Right lobe of liver (tissue), 6 donors: Measurements from ENCODE around the gene MRGPRX4. TPM values are rescaled to one million over a fixed set of nuclear protein-coding genes. Genes with fewer than 3 reads are reported as not detected.

Source experiments
- ATAC-seq, 4 donors: fragments of 200-7000 bp; cut with Tn5 transposase; one replicate each; pipeline ENCODE4 v1.9.1; 2020; ENCODE audit warnings: mild to moderate bottlenecking in 4 of 4, moderate library complexity in 4 of 4
- DNase-seq, 3 donors: peaks; one replicate each; pipeline ENCODE4 v3.0.0-alpha.2; 2020
- H3K27ac ChIP-seq, 3 donors: fragments of 200-600 bp; one replicate each; pipeline ENCODE4 v1.8.0; 2022
- H3K27me3 ChIP-seq, 2 donors: fragments of 200-600 bp; one replicate each; pipeline ENCODE4 v1.8.0; 2022
- H3K36me3 ChIP-seq, 4 donors: fragments of 200-600 bp; sonication (generic) in 1 of 4; one replicate each; pipeline versions ENCODE4 v1.5.1 to v1.8.0; 2017 to 2022; ENCODE audit warnings: control low read depth in 1 of 4
- H3K4me1 ChIP-seq, 4 donors: fragments of 200-600 bp; sonication (generic) in 1 of 4; one replicate each; pipeline versions ENCODE4 v1.5.1 to v1.8.0; 2017 to 2022; ENCODE audit warnings: control low read depth in 1 of 4
- H3K4me3 ChIP-seq, 3 donors: fragments of 200-600 bp; one replicate each; pipeline ENCODE4 v1.8.0; 2022
- H3K9me3 ChIP-seq, 4 donors: fragments of 200-600 bp; sonication (generic) in 1 of 4; one replicate each; pipeline versions ENCODE4 v1.5.1 to v1.8.0; 2017 to 2022; ENCODE audit warnings: control low read depth in 1 of 4
- POLR2A ChIP-seq: fragments of 450-650 bp; IDR thresholded peaks from one replicate; pipeline ENCODE4 v1.6.1; 2017; ENCODE audit warnings: antibody characterized with exemption, mild to moderate bottlenecking
- WGBS: methylation state at CpG from one replicate; pipeline ENCODE4 v1.1.6; 2018; ENCODE audit warnings: low coverage, low lambda C conversion rate; ENCODE audit not compliant: insufficient coverage; ENCODE audit errors: missing lambda C conversion rate; 5-methylcytosine and 5-hydroxymethylcytosine counted together
- intact Hi-C, 2 donors: fragments of 100-400 bp; cut with DNase I; formaldehyde crosslinking; loops; one replicate each; pipeline versions ENCODE4 v1.11.2 to v1.14.1; 2022
- total RNA-seq, 6 experiments: library from RNA; depleted of rRNA in 2 of 6; stranded (reverse); fragments of >200 nt in 2 of 6; fragmentation: NEBNext Ultra II Directional in 3 of 6; extraction: Animal tissue kit (Norgen Biotek cat#: 25700) in 3 of 6; gene quantifications; one replicate each; pipeline versions ENCODE4 v1.1.0 to v1.2.4, GENCODE V29; 2016 to 2023
- TF ChIP-seq, protein P1 (sequence below), 4 donors: fragments of 200-600 bp in 3 of 4; fragments of 450-650 bp in 1 of 4; IDR thresholded peaks; one replicate each; pipeline versions ENCODE4 v1.5.1 to v1.8.0; 2016 to 2022; ENCODE audit warnings: antibody characterized with exemption in 4 of 4, mild to moderate bottlenecking in 2 of 4
- donor health status: DM: no; HTN: yes; CAD: no.
- donor health status: DM: no; HTN: no; CAD: no.
- donor health status: DM: no; HTN: no; CAD: no.
- donor health status: DM: no; HTN: yes; CAD: no.
- donor health status: DM: no; HTN: yes; CAD: no.

The MRGPRX4 gene
- total RNA-seq, 6 experiments from 2014 or later, result not detected

DNA sequence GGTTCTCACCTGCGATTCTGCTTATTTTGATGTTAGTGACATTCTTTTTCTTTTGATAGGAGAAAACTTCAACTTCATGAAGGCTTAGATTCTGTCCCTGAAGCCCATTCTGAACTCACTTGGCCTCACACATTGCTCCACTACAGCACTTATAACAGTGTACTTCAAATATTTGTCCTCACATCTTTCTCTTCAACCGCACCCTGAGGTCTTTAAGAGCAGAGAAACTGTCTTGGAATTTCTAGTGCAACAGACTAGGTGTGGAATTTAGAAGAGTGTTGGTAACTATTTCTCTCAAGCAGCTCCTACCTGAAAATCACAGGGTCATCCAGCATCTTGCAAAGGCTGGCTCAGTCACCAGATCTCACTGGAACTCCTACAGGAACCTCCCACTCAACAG, 32.5 kb upstream of the MRGPRX4 start:
- TF ChIP-seq, protein P1, sequence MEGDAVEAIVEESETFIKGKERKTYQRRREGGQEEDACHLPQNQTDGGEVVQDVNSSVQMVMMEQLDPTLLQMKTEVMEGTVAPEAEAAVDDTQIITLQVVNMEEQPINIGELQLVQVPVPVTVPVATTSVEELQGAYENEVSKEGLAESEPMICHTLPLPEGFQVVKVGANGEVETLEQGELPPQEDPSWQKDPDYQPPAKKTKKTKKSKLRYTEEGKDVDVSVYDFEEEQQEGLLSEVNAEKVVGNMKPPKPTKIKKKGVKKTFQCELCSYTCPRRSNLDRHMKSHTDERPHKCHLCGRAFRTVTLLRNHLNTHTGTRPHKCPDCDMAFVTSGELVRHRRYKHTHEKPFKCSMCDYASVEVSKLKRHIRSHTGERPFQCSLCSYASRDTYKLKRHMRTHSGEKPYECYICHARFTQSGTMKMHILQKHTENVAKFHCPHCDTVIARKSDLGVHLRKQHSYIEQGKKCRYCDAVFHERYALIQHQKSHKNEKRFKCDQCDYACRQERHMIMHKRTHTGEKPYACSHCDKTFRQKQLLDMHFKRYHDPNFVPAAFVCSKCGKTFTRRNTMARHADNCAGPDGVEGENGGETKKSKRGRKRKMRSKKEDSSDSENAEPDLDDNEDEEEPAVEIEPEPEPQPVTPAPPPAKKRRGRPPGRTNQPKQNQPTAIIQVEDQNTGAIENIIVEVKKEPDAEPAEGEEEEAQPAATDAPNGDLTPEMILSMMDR (IDR thresholded peaks at IDR 0.05), result no peak
- no peak for TF ChIP-seq POLR2A
- intact Hi-C loops, result no loop called here
- Histone ChIP-seq H3K4me1 (no peaks in the 10 kb centered on the region), H3K27me3 (no peaks in the 10 kb centered on the region), H3K9me3 (no peaks in the 10 kb centered on the region), H3K27ac (no peak overlapping the region), H3K4me3 (no peak overlapping the region), H3K36me3 (no peaks in the 10 kb centered on the region)
- DNase-seq (no peak), ATAC-seq (no peak)
- 94% methylated on average over 2 of the region's 2 CpGs for WGBS

DNA sequence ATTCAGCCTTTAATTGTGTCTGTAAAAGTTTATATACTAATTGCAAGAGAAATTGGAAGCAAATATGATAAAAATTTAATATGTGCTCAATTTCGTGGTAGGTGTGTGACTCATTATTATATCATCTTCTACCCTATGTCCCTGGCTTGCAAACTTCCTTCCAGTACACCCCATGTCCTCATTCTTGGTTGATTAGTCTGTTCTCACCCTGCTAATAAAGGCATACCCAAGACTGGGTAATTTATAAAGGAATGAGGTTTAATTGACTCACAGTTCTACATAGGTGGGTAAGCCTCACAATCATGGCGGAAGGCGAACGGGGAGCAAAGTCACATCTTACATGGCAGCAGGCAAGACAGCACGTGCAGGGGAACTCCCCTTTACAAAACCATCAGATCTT, 28.4 kb upstream of the MRGPRX4 start:
- H3K4me1 ChIP-seq, result no peaks in the 10 kb centered on the region
- H3K27me3 ChIP-seq, result no peaks in the 10 kb centered on the region
- TF ChIP-seq, protein P1 (IDR thresholded peaks at IDR 0.05), result no peak
- no peak for TF ChIP-seq POLR2A
- ATAC-seq (no peak), DNase-seq (no peak)
- H3K9me3 ChIP-seq, result no peaks in the 10 kb centered on the region
- H3K27ac ChIP-seq, result no peak overlapping the region
- intact Hi-C loops, result no loop called here
- H3K36me3 ChIP-seq, result no peaks in the 10 kb centered on the region
- no peak overlapping the region for H3K4me3 ChIP-seq
- 67% methylated on average over 4 of the region's 5 CpGs for WGBS

DNA sequence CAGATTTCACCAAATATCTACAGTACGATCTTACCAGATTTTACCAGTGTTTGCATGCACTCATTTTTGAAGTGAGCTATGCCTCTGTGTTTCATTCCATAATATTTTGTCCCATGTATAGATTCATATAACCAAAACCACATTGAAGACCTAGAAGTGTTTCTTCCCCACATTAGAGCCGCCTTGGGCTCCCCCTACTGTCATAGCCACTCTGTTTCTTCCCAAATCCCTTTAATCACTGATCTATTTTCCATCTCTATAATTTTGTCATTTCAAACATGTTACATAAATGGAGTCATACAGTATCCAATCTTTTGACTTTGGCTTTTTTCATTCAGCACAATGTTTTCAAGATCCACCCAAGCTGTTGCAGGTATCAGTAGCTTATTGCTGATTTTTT, 27.6 kb upstream of the MRGPRX4 start:
- Histone ChIP-seq H3K27me3 (no peaks in the 10 kb centered on the region), H3K36me3 (no peaks in the 10 kb centered on the region), H3K27ac (no peak overlapping the region), H3K4me1 (no peaks in the 10 kb centered on the region), H3K9me3 (no peaks in the 10 kb centered on the region), H3K4me3 (no peak overlapping the region)
- peak in 1 of 4 donors; percentile 23 for ATAC-seq
- TF ChIP-seq, protein P1 (IDR thresholded peaks at IDR 0.05), result peak in 3 of 4 donors; percentile 41 to 46 (median 41)
- TF ChIP-seq POLR2A, result no peak
- 41% methylated on average over 2 of the region's 2 CpGs for WGBS
- intact Hi-C loops, result no loop called here
- no peak for DNase-seq

DNA sequence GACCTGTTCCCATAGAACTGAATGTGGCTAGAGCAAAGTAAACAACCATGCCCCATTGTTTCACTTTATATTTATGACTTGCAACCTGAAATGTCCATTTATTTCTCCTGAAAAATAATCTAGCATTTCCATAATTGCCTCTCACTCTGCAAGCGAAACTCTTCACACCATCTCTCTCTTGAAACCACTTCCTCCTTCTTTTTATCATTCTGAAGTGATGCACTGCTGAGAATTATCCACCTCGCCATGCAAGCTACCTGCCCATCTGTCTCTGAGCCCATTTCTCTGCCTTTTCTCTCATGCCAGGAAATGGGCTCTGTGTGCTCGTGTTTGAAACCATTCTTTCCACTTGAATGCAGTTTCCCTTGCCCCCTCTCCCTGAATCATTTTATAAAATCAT, 26.8 kb upstream of the MRGPRX4 start:
- H3K27me3 ChIP-seq, result no peaks in the 10 kb centered on the region
- H3K27ac ChIP-seq, result no peak overlapping the region
- intact Hi-C loops, result no loop called here
- no peaks in the 10 kb centered on the region for H3K9me3 ChIP-seq
- DNase-seq, result no peak
- no peaks in the 10 kb centered on the region for H3K36me3 ChIP-seq
- H3K4me1 ChIP-seq, result no peaks in the 10 kb centered on the region
- no peak for TF ChIP-seq POLR2A
- TF ChIP-seq, protein P1 (IDR thresholded peaks at IDR 0.05), result no peak
- H3K4me3 ChIP-seq, result no peak overlapping the region
- WGBS, result 29% methylated on average over 3 of the region's 3 CpGs
- no peak for ATAC-seq

DNA sequence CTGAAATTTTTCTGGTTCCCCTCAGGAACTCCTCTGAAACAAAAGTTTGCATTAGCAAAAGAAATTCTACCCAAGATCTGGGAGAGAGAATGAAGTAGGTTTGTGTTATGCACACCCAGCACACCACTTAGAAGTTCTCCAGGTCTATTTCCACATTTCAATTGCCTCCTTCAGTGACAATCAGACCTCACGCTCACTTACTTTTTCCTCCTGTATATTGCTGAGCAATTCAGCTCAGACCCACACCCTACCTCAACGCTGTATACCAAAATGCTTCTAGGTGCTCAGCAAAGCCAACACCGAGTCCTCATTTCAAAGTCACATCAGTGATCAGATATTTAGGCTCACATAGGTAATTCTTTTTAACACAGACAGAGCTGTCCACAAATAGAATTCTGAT, 21.1 kb upstream of the MRGPRX4 start:
- no peaks in the 10 kb centered on the region for H3K27me3 ChIP-seq
- TF ChIP-seq, protein P1 (IDR thresholded peaks at IDR 0.05), result no peak
- no peak for TF ChIP-seq POLR2A
- H3K4me1 ChIP-seq, result no peaks in the 10 kb centered on the region
- ATAC-seq, result no peak
- intact Hi-C loops, result no loop called here
- no peak overlapping the region for H3K4me3 ChIP-seq
- 53% methylated on average over 3 of the region's 3 CpGs for WGBS
- no peaks in the 10 kb centered on the region for H3K9me3 ChIP-seq
- no peak for DNase-seq
- H3K36me3 ChIP-seq, result no peaks in the 10 kb centered on the region
- no peak overlapping the region for H3K27ac ChIP-seq
